NCI-H1092 (cell line): ENCODE data around the gene FLT3LG.

Source experiments
- DNase-seq: peaks from one replicate; lab custom pipeline; 2025; lab: John Stamatoyannopoulos, UW

FLT3LG gene

GRCh38 chr19:49473868-49474541 lies at the start of gene FLT3LG:
Gene FLT3LG, plus strand, starts transcription at chr19:49474215. Its CDS starts 425 bp downstream, at chr19:49474640.
- DNase-seq, result peak; percentile 9

DNA sequence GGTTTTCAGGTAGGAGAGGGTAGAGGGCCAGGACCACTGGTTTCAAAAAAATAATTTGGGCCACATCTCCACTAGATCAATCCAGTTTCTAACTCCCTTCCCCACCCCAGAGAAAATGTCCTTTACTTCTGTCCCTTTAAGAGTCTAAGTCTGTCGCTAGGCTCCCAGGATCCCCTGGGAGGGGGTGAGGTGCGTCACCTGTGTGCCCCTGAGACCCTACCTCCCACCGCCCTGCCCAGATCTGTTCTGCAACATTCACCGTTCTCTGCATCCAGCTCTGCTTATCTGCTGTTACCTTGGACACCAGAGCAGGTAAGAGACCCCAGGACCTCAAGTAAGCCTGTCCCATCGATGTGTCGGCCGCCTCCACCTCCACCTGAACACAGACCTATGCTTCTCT lies 48.8 kb upstream of the FLT3LG start, which contains the start of gene GFY:
TSS of gene GFY (plus strand) at position 211 of the 400 bp plus-strand sequence. CDS start 1,043 bp downstream, outside the sequence.
- no peak for DNase-seq

DNA sequence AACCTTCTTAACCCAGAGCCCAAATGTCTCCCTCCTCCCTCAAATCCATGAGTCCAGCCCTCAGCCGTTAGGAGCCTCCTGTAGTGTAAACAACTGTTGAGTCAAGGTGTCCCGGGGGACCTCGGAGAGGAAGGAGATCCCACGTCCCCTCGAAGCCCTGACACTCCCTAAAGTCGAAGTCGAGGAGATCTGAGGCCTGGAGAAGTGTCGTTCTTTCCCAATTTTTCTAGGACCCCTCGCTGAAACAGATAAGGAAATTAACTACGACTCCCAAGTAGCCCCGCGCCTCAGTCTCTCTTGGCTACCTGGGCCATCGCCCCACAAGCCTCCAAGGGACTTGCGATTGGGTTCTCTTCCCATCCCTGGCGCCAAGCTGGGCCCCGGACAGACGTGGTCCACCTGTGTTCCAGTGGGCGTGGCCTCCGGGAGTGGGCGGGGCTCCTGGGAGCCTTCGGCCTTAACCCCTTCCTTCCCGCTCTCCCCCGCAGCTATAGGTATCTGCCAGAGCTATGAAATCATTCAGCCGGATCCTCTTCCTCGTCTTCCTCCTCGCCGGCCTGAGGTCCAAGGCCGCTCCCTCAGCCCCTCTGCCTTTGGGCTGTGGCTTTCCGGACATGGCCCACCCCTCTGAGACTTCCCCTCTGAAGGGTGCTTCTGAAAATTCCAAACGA lies 48.0 kb upstream of the FLT3LG start:
- no peak for DNase-seq

GRCh38 chr19:49427339-49427738 lies 46.7 kb upstream of the FLT3LG start:
- DNase-seq, result no peak

- DNase-seq, result no peak
Measured at GRCh38 chr19:49427855-49428546, 46.0 kb upstream of the FLT3LG start.

DNA sequence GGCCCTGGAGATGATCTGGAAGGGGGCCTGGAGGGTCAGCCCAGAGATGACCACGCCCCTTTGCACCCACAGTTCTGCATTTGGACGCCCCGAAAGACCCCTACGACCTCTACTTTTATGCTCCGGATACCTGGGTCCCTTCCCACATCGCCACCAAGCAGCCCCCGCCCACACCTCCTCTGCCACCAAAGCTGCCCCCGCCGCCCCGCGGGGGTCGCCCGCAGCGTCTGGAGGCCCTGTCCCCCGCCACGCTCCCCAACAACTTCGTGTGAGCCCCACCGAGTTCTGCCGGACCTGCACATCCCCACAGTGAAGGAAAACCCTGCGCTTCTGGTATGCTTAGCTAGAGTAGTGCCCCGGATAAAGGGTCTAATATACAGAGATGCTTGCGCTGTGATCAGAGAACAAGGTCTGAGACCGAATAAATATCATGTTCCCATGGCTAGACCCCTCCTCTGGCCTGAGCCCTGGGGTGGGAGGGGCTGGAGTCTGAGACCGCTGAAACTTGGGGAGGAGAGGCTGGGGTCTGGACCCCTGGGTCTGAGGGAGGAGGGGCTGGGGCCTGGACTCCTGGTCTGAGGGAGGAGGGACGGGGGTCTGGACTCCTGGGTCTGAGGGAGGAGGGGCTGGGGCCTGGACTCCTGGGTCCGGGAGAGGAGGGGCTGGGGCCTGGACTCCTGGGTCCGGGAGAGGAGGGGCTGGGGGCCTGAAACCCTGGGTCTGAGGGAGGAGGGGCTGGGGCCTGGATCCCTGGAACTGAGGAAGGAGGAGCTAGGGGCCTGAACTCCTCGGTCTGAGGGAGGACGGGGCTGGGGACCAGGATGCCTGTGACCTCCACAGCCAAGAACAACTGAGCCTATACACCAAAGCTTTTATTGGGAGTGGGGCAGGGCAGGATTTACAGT lies 45.2 kb upstream of the FLT3LG start:
- DNase-seq, result no peak

GRCh38 chr19:49430172-49430677 lies 43.8 kb upstream of the FLT3LG start:
- DNase-seq, result no peak

DNA sequence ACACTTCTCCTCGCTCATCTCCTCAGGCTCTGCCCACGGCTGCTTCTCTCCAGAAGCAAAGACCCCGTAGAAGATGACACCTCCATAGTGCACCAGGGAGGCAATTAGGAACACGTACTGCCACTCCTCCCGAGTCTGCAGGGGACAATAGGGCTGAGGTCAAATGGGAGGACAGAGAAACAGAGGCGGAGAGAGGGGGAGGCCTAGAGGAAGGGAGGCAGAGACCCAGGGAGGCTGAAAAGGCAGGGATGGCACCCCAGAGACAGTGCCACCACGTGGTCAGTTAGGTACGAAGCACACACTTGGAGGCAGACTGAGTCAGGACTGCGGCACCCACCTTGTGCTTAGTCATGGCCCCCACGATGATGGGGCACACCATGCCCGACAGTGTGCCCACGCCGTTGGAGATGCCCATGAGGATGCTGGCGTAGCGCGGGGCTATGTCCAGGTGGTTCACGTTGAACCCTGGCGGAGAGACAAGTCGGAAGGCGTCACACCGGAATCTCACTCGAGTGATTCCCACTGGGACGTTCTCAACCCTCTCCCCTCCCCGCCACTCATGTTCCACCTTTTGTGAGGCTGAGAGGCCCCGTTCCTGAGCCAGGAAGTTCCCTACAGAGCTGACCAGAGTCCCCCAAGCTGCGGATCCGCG lies 43.2 kb upstream of the FLT3LG start:
- DNase-seq, result no peak

DNA sequence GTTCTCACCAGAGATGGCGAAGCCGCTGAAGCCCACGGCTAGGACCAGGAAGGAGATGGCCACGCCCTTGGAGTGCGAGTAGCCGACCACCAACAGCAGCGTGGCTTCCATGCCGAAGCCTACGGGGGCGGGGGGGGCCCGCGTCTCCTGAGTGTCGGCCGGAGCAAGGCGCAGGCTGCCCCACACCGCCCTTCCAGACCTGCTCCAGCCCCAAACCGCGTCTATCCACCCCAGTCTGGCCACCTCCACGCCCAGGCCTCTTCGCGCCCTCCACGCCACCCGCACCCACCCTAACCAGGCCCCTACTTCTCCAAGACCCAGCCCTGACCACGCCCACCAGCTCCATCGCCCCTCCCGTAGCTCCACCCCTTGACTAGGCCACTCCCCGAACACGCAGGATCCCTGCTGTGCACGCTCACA lies 42.7 kb upstream of the FLT3LG start:
- no peak for DNase-seq

- no peak for DNase-seq
Measured at GRCh38 chr19:49432141-49433073, 41.6 kb upstream of the FLT3LG start.

DNA sequence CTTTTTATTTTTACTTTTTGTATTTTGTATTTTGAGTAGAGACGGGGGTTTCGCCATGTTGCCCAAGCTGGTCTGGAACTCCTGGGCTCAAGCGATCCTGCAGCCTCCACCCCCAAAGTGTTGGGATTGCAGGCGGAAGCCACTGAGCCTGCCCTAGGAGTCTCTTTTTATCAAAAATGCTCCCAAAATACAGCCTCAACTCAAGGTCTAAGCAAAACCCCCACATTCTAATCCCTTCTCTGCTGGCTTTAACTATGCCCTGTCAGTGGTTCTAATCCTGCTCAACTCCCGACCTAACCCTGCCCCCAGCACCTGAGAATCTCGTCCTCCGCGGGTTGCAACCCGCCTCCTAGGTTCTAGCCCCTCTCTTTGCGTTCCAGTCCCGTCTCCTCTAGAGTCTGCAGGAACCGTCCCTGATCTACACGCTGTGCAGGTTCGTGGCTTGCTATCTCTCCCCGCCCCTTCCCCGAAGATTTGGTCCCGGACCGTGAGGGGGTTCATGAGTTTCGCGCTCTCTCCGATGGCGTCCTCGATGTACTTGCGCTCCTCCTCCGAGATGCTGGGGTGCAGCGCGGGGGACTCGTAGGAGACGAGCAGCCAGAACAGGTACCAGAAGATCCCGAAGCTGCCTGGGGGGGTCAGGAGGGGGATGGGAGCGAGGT lies 40.6 kb upstream of the FLT3LG start:
- no peak for DNase-seq

DNA sequence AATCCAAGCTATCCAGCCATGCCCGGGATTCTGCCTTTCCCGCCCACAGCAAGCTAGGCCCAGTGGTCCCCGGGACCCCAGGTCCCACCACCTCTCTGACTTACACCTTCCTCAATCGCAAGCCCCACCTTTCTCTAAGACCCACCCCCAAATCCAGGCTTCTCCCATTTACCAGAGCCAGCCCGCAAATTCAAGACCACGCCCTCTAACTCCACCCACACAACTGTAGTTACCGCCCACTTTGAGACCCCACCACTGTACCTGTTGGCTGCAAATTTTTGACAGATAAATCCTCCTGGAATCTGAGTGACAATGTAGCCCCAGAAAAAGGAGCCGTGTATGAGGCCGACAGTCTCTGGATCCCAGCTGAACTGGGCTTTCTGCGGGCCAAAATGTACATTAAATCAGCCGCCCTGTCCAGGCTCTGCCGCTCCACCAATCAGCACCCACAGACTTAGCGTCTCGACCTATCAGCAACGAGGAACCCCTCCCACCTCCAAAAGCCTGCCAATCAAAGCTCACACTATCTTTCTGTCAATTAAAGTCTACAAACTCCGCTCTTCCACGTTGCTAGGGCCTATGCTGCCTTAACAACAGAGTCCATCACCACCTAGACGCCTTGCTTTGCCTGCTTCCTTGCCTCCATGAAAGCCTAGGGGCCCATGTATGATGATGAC lies 39.0 kb upstream of the FLT3LG start:
- no peak for DNase-seq

DNA sequence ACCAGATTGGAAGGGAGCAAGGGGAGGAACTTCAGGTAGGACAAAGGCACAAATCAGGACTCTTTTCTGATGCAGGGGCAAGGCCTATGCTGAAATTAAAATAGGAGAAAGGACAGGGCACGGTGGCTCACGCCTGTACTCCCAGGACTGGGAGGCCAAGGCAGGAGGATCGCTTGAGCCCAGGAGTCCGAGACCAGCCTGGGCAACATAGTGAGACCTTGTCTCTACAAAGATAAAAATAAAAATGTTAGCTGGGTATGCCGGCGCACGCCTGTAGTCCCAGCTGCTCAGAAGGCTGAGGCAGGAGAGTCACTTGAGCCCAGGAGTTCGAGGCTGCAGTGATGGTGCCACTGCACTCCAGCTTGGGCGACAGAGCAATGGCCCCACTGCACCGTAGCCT lies 38.3 kb upstream of the FLT3LG start:
- no peak for DNase-seq

DNA sequence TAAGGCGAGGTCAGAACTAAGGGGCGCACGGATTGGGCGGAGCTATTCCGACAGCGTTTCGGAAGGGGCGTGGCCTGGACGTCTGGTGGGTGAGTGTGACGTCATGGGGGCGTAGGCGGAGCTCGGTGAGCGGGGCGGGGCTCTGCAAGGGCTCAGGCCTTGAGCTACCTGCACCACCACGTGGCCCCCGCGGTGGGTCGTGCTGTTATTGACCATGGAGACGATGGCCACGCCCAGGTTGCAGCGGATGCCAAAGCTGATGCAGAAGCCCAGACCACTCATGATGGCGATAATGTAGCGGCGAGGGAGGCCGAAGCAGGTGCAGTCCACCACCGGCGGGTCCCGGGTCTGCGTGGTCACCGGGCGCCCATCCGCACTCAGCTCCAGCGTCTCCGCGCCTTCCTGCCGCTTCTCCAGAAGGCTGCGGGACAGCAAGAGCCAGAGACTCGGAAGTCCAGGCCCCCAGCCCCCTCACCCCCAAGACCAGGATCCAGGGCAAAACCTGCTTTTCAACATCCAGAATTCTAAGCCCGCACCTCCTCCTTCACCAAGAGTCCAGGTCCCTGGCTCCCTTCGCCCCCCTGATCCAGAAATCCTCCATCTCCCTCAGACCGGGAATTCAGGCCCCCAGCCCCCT lies 37.5 kb upstream of the FLT3LG start:
- DNase-seq, result no peak

DNA sequence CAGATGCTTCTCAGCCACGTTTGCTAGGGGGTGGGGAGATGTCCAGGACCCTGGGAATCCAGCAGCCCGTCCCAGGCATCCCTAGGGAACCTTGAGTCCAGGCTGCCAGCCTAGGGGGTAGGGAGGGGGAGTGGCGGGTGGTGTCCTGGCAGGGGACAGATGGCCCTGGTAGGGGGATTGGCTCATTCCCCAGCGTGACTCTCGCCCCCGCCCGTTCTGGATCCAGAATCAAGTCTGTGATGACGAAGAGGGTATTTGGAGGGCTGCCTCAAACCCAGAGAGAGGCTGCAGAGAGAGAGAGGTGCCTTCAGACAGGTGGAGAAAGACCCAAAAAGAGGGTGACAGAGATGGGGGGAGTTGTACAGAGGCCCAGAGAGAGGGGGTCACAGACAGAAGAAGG lies 36.8 kb upstream of the FLT3LG start:
- no peak for DNase-seq

GRCh38 chr19:49438261-49438660 lies 35.8 kb upstream of the FLT3LG start:
- DNase-seq, result no peak

- DNase-seq, result no peak
Measured at GRCh38 chr19:49439836-49440235, 34.2 kb upstream of the FLT3LG start.

GRCh38 chr19:49440439-49441209 lies 33.4 kb upstream of the FLT3LG start:
- DNase-seq, result no peak
